GM12865 (cell line): Measurements from ENCODE around the gene AADAC.

ENCODE experiments used
- DNase-seq: peaks from one replicate; pipeline ENCODE4 v3.0.0; 2010; ENCODE audit warnings: low read depth
- H3K4me3 ChIP-seq: 2 replicates; pipeline ENCODE4 v1.5.1; 2011; ENCODE audit warnings: mild to moderate bottlenecking, low read depth, low read length, control low read depth
- TF ChIP-seq, protein P1 (sequence below): IDR thresholded peaks from 2 replicates; pipeline ENCODE4 v1.5.1; 2011; ENCODE audit warnings: low read length, control low read depth, low read depth, inconsistent platforms; ENCODE audit not compliant: insufficient read depth; ENCODE audit errors: missing control alignments

Gene AADAC

GRCh38 chr3:151772825-151773480 lies 41.0 kb upstream of the AADAC start:
- H3K4me3 ChIP-seq, result no peak overlapping the region
- TF ChIP-seq, protein P1, sequence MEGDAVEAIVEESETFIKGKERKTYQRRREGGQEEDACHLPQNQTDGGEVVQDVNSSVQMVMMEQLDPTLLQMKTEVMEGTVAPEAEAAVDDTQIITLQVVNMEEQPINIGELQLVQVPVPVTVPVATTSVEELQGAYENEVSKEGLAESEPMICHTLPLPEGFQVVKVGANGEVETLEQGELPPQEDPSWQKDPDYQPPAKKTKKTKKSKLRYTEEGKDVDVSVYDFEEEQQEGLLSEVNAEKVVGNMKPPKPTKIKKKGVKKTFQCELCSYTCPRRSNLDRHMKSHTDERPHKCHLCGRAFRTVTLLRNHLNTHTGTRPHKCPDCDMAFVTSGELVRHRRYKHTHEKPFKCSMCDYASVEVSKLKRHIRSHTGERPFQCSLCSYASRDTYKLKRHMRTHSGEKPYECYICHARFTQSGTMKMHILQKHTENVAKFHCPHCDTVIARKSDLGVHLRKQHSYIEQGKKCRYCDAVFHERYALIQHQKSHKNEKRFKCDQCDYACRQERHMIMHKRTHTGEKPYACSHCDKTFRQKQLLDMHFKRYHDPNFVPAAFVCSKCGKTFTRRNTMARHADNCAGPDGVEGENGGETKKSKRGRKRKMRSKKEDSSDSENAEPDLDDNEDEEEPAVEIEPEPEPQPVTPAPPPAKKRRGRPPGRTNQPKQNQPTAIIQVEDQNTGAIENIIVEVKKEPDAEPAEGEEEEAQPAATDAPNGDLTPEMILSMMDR, result no peak
- DNase-seq, result no peak

DNA sequence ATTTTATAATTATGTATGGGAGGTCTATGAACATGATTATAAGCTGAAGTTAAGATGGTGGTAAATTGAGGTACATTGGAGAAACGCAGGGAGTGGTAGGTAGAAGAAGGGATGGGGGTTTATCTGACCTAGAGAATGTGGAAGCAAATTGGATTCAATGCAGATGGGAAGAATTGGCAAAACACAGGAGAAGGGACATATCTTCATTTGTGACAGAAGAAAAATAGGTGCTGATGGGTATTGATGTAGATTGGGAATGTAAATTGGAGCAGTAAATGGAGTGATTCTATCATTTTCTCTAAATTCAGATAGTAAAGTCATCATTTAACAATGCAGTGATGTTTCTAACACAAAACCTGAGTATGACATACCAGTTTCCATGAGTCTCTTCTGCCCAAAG lies 39.7 kb upstream of the AADAC start:
- TF ChIP-seq, protein P1, result no peak
- no peak overlapping the region for H3K4me3 ChIP-seq
- DNase-seq, result no peak

- TF ChIP-seq, protein P1, result no peak
- no peak for DNase-seq
- no peak overlapping the region for H3K4me3 ChIP-seq
Observed at GRCh38 chr3:151774910-151775309, 39.0 kb upstream of the AADAC start.

DNA sequence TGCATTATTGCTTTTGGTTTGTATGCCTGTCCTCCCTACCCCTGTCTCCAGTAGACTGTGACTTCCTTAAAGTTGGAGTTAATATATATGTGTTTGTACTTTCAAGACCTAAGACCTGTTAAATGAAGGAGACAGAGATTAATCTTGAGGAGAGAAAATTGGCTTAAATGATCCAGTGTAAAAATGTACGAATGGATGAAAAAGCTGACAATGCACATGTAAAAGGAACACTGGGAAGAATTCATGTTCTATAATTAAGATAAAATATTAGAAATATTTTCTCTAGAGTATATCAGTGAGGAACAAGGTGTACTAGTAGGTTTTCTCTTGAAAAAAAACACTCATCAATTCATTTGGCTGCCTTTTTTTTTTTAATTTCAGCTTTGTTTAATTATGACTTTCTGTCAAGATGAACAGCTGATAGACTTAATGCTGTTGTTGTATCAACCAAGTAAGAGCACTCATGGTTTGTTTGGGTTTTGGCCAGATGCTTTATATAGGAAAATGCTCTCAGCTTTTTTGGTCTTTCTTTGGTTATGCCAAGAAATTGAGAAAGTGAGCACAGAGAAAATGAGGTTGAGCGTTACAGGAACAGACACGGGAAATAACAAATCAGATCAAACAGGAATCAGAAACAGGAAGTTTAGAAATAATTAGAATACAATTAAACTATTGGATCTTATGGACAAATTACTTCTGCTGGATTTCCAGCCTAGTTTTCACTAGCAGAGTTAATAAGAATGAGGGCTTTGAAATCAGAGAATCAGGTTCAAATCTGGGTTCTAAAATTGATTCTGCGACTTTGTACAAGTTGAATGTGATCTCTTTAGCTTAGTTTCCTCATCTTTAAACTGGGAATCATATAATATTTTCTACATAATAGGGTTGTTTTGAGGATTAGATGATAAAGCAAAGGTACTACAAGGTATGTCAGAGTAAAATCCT lies 38.3 kb upstream of the AADAC start:
- no peak overlapping the region for H3K4me3 ChIP-seq
- TF ChIP-seq, protein P1, result no peak
- no peak for DNase-seq

- no peak for DNase-seq
- H3K4me3 ChIP-seq, result no peak overlapping the region
- TF ChIP-seq, protein P1, result no peak
Observed at GRCh38 chr3:151776259-151776740, 37.6 kb upstream of the AADAC start.

DNA sequence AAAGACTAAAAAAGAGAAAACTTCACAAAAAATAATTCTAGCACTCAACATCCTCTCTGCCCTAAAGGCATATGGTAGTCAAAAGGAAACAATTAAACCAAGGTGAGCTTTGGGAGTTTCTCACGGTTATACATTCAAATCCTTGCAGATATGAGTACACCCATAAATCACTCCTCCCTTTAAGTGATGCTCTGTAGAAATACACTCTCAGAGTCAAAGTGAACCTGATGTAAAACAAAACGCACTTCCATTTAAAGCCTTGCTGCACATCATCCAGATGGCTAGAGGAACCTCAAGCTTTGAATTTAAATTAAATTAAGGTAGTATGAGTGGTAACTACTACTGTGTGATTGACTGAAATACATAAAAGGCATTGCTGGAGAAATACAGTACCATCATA lies 36.0 kb upstream of the AADAC start:
- no peak for DNase-seq
- no peak overlapping the region for H3K4me3 ChIP-seq
- TF ChIP-seq, protein P1, result no peak
